ENCODE data around the gene MTUS2.

The MTUS2 gene

DNA sequence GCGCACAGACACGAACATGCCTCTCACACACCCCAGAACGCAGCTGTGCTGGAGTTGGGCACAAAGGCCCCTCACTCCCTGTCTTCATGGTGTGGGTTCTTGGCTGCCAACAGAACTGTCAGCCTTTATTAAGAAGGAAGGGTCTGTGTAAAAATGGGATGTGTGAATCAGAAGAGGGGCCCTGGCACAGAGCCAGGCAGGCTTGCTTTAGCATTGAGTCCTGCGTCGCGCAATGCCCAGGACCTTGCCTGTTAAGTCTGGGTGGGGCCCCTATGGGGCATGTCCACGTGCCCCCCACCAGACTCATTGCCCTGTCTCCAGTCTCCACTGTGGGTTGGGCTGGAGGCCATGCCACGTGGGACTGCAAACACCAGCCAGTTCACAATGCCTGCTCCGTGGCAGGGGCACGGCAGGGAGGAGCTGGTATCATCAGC, 690.5 kb downstream of the MTUS2 start:
- H3K4me1 ChIP-seq (ENCODE audit: control insufficient read depth, insufficient read depth, low read length, unreplicated experiment) = peaks cover 62% of the 10 kb centered on the region
- H3K36me3 ChIP-seq (ENCODE audit: insufficient read depth, low read length) = no peaks in the 10 kb centered on the region; the same call in 1 of the 2 replicates
- no peaks in the 10 kb centered on the region for H3K79me2 ChIP-seq (ENCODE audit: control insufficient read depth, insufficient read depth, low read length, unreplicated experiment)
- no peak overlapping the region for H3K4me3 ChIP-seq (ENCODE audit: low read depth, low read length)
- peak overlapping the region; percentile 72 for H3K27ac ChIP-seq (ENCODE audit: low read depth, low read length)
- no peak overlapping the region for H2AFZ ChIP-seq (ENCODE audit: low read length, unreplicated experiment)
- no peaks in the 10 kb centered on the region for H3K27me3 ChIP-seq (ENCODE audit: insufficient read depth, low read length)

DNA sequence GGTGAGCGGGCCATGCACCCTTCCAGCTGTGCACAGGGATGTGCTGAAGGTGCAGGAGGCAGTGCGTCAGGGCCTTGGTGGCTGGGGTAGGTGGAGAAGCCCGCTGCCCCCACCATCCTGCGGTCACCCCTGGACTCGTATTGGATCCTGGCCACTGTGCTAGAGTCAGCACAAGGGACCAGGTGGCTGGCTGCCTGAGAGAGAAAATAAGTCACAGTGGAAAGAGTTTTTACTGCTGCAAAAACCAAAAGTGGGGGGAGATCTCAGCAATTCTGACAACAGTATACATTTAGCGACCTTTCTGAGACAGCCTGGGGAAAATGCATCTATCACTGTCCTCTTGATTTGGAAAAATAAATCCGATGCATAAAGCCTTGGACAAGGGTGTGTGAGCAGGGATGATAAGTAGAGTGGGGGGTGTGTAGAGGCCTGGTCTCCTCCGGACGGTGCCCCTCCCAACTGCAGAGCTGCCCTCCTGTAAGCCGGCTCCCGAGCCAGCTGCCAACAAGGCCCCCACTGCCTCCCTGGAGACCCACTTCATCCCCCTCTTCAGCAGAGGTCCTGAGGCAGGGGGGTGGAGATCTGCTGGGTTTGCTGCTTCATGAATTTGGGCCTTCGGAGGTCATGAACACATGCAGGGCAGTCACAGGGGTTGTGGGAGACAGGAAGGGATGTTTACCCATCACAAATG, 691.1 kb downstream of the MTUS2 start:
- H3K79me2 ChIP-seq (ENCODE audit: control insufficient read depth, insufficient read depth, low read length, unreplicated experiment) = no peaks in the 10 kb centered on the region
- no peak overlapping the region for H2AFZ ChIP-seq (ENCODE audit: low read length, unreplicated experiment)
- peaks cover 67% of the 10 kb centered on the region for H3K4me1 ChIP-seq (ENCODE audit: control insufficient read depth, insufficient read depth, low read length, unreplicated experiment)
- H3K27me3 ChIP-seq (ENCODE audit: insufficient read depth, low read length) = no peaks in the 10 kb centered on the region
- no peaks in the 10 kb centered on the region; the same call in 1 of the 2 replicates for H3K36me3 ChIP-seq (ENCODE audit: insufficient read depth, low read length)
- peak overlapping the region; percentile 61; the same call in 1 of the 2 replicates for H3K27ac ChIP-seq (ENCODE audit: low read depth, low read length)
- H3K4me3 ChIP-seq (ENCODE audit: low read depth, low read length) = no peak overlapping the region

DNA sequence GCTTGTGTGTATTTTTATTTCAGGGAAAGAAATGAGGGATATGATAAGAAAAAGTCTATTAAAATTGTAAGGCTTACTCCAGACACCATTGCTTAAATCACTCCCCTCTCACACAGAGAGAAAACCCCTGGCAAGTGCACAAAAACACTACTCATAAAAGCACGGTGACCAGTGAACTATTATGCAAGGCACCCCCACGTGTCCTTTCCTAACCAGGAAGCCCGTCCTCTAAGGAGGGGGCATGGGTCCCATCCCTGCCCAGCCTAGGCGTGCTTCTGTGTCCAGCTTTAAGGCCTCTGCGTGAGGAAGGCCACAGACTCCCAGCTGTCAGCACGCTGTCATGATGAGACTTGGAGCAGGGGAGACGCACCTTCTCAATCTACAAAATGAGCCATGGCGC, 691.8 kb downstream of the MTUS2 start:
- Histone ChIP-seq H3K27me3 (ENCODE audit: insufficient read depth, low read length) (no peaks in the 10 kb centered on the region), H3K4me3 (ENCODE audit: low read depth, low read length) (no peak overlapping the region), H3K36me3 (ENCODE audit: insufficient read depth, low read length) (no peaks in the 10 kb centered on the region; the same call in 1 of the 2 replicates), H3K27ac (ENCODE audit: low read depth, low read length) (peak overlapping the region; percentile 61), H2AFZ (ENCODE audit: low read length, unreplicated experiment) (no peak overlapping the region), H3K79me2 (ENCODE audit: control insufficient read depth, insufficient read depth, low read length, unreplicated experiment) (no peaks in the 10 kb centered on the region), H3K4me1 (ENCODE audit: control insufficient read depth, insufficient read depth, low read length, unreplicated experiment) (peaks cover 67% of the 10 kb centered on the region)

DNA sequence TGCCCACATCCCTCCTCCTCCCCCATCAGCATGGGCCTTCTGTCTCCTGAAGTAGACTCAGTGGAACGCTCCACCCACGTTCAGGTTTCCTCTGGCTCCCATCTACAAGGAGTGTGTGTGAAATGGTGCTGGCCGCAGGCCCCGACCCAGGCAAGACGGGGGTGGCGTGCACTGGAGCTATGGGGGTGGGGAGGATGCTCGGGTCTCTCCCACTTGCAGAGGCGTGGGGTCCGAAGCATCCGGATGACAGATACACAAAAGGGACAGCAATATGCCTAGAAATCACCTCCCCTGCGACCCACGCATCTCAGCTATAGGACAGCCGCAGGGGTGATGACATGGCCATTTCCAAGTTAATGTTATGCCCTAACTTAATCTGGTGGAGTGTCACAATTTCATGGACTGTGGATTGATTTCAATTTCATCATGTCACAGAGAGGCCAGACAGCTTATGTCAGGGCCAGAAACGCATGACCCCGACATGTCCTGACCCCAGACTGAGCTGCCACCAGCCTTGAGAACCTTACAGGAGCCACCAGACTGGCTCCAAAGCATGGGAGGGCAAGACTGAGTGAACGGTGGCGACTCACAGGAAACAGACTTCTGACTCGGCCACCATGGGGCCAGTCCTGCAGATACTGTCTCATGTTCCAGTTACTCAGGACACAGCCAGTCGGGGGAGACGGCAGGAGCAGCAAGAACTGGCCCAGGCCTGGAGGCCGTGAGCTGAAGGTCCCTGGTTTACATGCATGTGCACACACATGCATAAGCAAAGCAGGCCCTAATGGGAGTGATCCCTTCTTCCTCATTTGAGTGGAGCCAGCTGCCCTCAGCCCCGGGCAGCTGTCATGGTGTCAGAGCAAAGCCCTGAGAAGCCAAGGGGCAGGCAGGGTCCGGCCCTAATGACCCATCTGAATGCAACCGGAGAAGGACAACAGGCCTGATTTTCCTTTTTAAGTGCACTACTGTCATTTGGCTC, 693.2 kb downstream of the MTUS2 start:
- H3K36me3 ChIP-seq (ENCODE audit: insufficient read depth, low read length) = no peaks in the 10 kb centered on the region; the same call in 1 of the 2 replicates

DNA sequence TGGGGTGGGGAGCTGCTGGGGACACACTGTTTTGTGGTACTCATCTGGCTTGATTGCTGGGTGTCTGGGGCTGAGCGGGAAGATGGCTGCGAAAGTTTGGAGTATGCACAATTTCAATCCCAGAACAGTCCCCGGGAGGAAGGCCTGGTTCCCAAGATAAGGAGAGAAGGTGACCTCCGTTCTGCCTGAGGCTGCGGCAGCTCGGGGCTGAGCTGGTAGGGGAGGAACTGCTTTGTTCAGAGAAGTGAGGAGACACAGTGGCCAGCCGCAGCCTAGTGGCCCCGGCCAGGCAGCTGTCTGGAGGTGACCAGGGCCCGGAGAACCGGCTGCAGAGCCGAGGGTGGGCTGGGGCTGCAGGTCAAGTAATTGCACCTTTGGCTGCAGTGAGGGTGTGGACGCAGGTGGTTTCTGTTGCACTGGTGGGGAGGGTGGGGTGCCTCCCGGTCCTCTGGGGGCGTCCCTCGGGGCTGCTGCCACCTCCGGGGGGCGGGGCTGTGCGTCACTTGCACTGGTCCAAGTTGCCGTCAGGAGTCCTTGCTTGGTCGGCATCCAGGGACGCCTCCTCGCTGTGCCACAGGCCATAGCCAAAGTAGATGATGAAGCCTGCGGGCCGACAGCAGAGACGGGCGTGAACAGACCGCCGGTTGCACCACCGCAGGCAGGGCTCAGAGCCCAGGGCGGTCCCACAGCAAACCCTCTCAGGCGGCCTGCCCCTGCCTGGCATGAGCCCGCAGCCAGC, 694.0 kb downstream of the MTUS2 start:
- Histone ChIP-seq H2AFZ (ENCODE audit: low read length, unreplicated experiment) (no peak overlapping the region), H3K79me2 (ENCODE audit: control insufficient read depth, insufficient read depth, low read length, unreplicated experiment) (no peaks in the 10 kb centered on the region), H3K4me1 (ENCODE audit: control insufficient read depth, insufficient read depth, low read length, unreplicated experiment) (peaks cover 58% of the 10 kb centered on the region), H3K36me3 (ENCODE audit: insufficient read depth, low read length) (peaks cover 1% of the 10 kb centered on the region; the same call in 1 of the 2 replicates), H3K4me3 (ENCODE audit: low read depth, low read length) (no peak overlapping the region), H3K27ac (ENCODE audit: low read depth, low read length) (peak overlapping the region; percentile 61; the same call in 1 of the 2 replicates), H3K27me3 (ENCODE audit: insufficient read depth, low read length) (no peaks in the 10 kb centered on the region)

More for the DNA sequence above, 693.2 kb downstream of the MTUS2 start:
- no peak overlapping the region for H2AFZ ChIP-seq (ENCODE audit: low read length, unreplicated experiment)
- no peaks in the 10 kb centered on the region for H3K27me3 ChIP-seq (ENCODE audit: insufficient read depth, low read length)
- peaks cover 66% of the 10 kb centered on the region for H3K4me1 ChIP-seq (ENCODE audit: control insufficient read depth, insufficient read depth, low read length, unreplicated experiment)
- H3K4me3 ChIP-seq (ENCODE audit: low read depth, low read length) = no peak overlapping the region
- H3K79me2 ChIP-seq (ENCODE audit: control insufficient read depth, insufficient read depth, low read length, unreplicated experiment) = no peaks in the 10 kb centered on the region
- peak overlapping the region; percentile 61; the same call in 1 of the 2 replicates for H3K27ac ChIP-seq (ENCODE audit: low read depth, low read length)

DNA sequence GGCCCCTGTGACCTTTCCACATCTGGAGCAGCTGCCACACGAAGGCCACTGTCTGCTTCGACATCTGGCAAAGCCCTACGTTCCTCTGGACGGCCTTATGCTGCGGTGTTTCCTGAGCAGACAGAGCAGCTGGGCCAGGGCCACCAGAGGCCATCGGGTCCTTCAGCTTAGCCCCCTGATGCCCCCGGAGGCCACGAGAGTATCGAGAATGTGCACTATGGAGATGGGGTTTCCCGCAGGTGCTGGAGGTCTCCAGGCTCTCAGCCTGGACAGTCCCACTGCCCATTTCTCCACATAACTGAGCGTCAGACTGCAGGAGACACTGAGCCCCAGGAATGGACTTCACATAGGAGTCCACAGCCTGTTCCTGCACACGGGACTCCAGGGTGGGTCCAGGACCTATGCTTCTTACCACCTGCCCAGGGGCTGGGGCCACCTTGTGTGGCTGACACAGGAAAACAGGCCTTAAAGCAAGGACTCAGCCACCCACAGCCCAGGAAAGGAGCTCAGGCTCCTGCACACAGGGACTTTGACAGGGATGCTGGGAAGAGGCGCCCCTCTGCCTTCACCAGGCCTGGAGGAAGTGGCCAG, 694.7 kb downstream of the MTUS2 start:
- Histone ChIP-seq H3K4me1 (ENCODE audit: control insufficient read depth, insufficient read depth, low read length, unreplicated experiment) (peaks cover 55% of the 10 kb centered on the region), H3K27ac (ENCODE audit: low read depth, low read length) (no peak overlapping the region), H2AFZ (ENCODE audit: low read length, unreplicated experiment) (no peak overlapping the region), H3K79me2 (ENCODE audit: control insufficient read depth, insufficient read depth, low read length, unreplicated experiment) (peaks cover 4% of the 10 kb centered on the region), H3K4me3 (ENCODE audit: low read depth, low read length) (no peak overlapping the region), H3K36me3 (ENCODE audit: insufficient read depth, low read length) (peaks cover 6% of the 10 kb centered on the region; the same call in 1 of the 2 replicates), H3K27me3 (ENCODE audit: insufficient read depth, low read length) (no peaks in the 10 kb centered on the region)

DNA sequence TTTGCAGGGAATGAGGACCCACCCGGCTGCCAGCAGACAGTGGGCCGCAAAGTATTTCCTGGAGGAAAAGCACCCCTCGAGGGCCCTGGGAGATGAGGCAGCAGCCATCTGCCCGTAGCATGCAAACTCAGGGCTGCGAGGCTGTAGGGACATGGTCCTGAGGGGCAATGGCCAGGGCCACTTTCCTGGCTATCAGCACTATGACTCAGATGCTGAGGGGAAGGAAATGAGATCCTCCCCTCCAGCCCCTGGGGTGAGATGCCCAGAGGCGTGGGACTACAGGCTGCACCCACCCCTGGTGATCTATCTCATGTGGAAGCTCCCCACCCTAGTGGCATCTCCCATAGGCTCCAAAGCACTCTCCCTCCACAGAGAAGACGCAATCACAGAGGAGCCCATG, 695.2 kb downstream of the MTUS2 start:
- H3K36me3 ChIP-seq (ENCODE audit: insufficient read depth, low read length) = peaks cover 11% of the 10 kb centered on the region; the same call in 1 of the 2 replicates
- no peaks in the 10 kb centered on the region for H3K27me3 ChIP-seq (ENCODE audit: insufficient read depth, low read length)
- H3K27ac ChIP-seq (ENCODE audit: low read depth, low read length) = peak overlapping the region; percentile 56; the same call in 1 of the 2 replicates
- peaks cover 55% of the 10 kb centered on the region for H3K4me1 ChIP-seq (ENCODE audit: control insufficient read depth, insufficient read depth, low read length, unreplicated experiment)
- H2AFZ ChIP-seq (ENCODE audit: low read length, unreplicated experiment) = no peak overlapping the region
- no peak overlapping the region for H3K4me3 ChIP-seq (ENCODE audit: low read depth, low read length)
- H3K79me2 ChIP-seq (ENCODE audit: control insufficient read depth, insufficient read depth, low read length, unreplicated experiment) = peaks cover 10% of the 10 kb centered on the region

DNA sequence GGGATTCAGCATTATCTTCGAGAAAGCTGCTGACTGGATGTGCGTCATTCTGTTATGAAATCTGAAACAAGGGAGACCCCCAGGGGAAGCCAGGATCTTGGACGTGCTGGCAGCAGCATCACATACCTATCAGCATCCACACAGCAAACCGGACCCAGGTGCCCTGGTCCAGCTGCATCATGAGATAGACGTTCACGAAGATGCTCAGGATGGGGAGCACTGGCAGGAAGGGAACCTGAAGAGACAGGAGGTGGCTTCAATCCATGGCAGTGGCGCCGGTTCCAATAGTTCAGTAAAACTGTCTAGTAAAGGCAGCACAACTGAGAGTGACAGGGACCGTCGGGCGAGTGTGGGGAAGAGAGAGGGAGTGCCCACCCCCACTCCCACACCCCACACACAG, 695.9 kb downstream of the MTUS2 start:
- no peak overlapping the region for H2AFZ ChIP-seq (ENCODE audit: low read length, unreplicated experiment)
- H3K4me3 ChIP-seq (ENCODE audit: low read depth, low read length) = no peak overlapping the region
- H3K79me2 ChIP-seq (ENCODE audit: control insufficient read depth, insufficient read depth, low read length, unreplicated experiment) = peaks cover 10% of the 10 kb centered on the region
- peaks cover 53% of the 10 kb centered on the region for H3K4me1 ChIP-seq (ENCODE audit: control insufficient read depth, insufficient read depth, low read length, unreplicated experiment)
- peak overlapping the region; percentile 56; the same call in 1 of the 2 replicates for H3K27ac ChIP-seq (ENCODE audit: low read depth, low read length)
- H3K36me3 ChIP-seq (ENCODE audit: insufficient read depth, low read length) = peaks cover 11% of the 10 kb centered on the region; the same call in 1 of the 2 replicates
- no peaks in the 10 kb centered on the region for H3K27me3 ChIP-seq (ENCODE audit: insufficient read depth, low read length)

DNA sequence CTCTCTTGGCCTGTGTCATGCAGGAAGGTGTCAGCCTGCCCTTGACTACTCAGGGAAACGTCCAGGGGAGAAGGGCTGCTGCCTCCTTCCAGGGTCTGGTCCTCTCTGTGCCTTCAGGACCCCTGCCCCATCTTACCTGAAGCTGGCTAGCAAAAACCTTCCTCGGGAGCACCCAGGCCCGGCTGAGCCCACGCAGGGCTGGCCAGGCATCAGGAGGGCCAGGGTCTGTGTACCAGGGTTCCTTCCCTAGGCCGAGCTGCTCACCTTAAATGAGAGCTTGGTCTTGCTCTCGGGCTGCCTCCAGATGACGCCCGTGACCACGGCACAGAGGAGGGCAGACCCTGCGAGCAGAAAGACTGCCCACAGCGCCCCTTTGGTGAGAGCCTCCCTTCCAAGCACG, 696.7 kb downstream of the MTUS2 start:
- Histone ChIP-seq H3K36me3 (ENCODE audit: insufficient read depth, low read length) (peaks cover 11% of the 10 kb centered on the region; the same call in 1 of the 2 replicates), H2AFZ (ENCODE audit: low read length, unreplicated experiment) (no peak overlapping the region), H3K27me3 (ENCODE audit: insufficient read depth, low read length) (no peaks in the 10 kb centered on the region), H3K27ac (ENCODE audit: low read depth, low read length) (no peak overlapping the region), H3K4me1 (ENCODE audit: control insufficient read depth, insufficient read depth, low read length, unreplicated experiment) (peaks cover 54% of the 10 kb centered on the region), H3K79me2 (ENCODE audit: control insufficient read depth, insufficient read depth, low read length, unreplicated experiment) (peaks cover 10% of the 10 kb centered on the region), H3K4me3 (ENCODE audit: low read depth, low read length) (no peak overlapping the region)
